ENCODE data around the gene IDH3A.

- peak; percentile 74 to 89 (median 84) for TF ChIP-seq CTCF (IDR thresholded peaks at IDR 0.05)
- no peak for TF ChIP-seq POLR2A (IDR thresholded peaks at IDR 0.05)
Measured at GRCh38 chr15:78195735-78196201, 46.6 kb downstream of the IDH3A start.
